GM10248 (cell line): ENCODE measurements around the gene ARHGDIA.

Source experiments
- CTCF ChIA-PET: fragments of 300-600 bp; sonication (Branson Sonifier 250); formaldehyde crosslinking; extraction: SDS; loops from one replicate; lab custom pipeline; 2021; ENCODE audit warnings: antibody characterized with exemption; lab: Yijun Ruan, JAX
- POLR2A ChIA-PET: fragments of 350-650 bp; sonication (Branson Sonifier 250); formaldehyde crosslinking; extraction: SDS; loops from one replicate; lab custom pipeline; 2020; ENCODE audit warnings: antibody characterized with exemption; lab: Yijun Ruan, JAX
- DNase-seq: peaks from one replicate; pipeline ENCODE4 v3.0.0; 2012; ENCODE audit errors: extremely low spot score
- CTCF ChIP-seq: IDR thresholded peaks from 2 replicates; pipeline ENCODE4 v1.5.1; 2012; ENCODE audit warnings: mild to moderate bottlenecking, low read depth; ENCODE audit errors: extremely low read depth, missing control alignments, control extremely low read depth

Gene ARHGDIA

GRCh38 chr17:81884520-81884919, 13.4 kb upstream of the ARHGDIA start:
- no peak for TF ChIP-seq CTCF
- no peak for DNase-seq
- ChIA-PET POLR2A (interaction anchor here (1.0 to 1.2 kb wide), 2 partner anchors 10 to 18 kb away, joined by 3 to 5 read pairs; no protein-coding TSS in a partner anchor), CTCF (interaction anchor here (1.0 to 1.1 kb wide), 2 partner anchors 11 to 13 kb away, joined by 3 to 4 read pairs; no protein-coding TSS in a partner anchor)

- no peak for DNase-seq
- ChIA-PET CTCF (interaction anchor here (0.9 to 1.8 kb wide), 4 partner anchors 8 to 49 kb away, joined by 3 to 5 read pairs (median 4); partner anchors contain the start of gene MAFG), POLR2A (interaction anchor here (0.6 kb wide), 1 partner anchor 23 kb away, joined by 3 read pairs; the partner anchor contains the start of gene NPB)
- TF ChIP-seq CTCF: no peak
Observed at GRCh38 chr17:81879121-81879520, 8.0 kb upstream of the ARHGDIA start.

- no peak for DNase-seq
- POLR2A ChIA-PET: interaction anchor here (0.6 kb wide), 1 partner anchor 153 kb away, joined by 6 read pairs; no protein-coding TSS in a partner anchor
- CTCF ChIA-PET: interaction anchor here (1.0 kb wide), 1 partner anchor 8 kb away, joined by 3 read pairs; no protein-coding TSS in a partner anchor
- TF ChIP-seq CTCF: no peak
Observed at GRCh38 chr17:81878294-81878693, 7.2 kb upstream of the ARHGDIA start.

GRCh38 chr17:81877569-81877968, 6.4 kb upstream of the ARHGDIA start:
- TF ChIP-seq CTCF: no peak
- POLR2A ChIA-PET: no interaction called here
- CTCF ChIA-PET: no interaction called here
- no peak for DNase-seq

GRCh38 chr17:81871387-81872230, 472 bp upstream of the ARHGDIA start:
- ChIA-PET POLR2A (interaction anchor here (0.7 kb wide), 3 partner anchors 11 to 111 kb away, joined by 6 to 8 read pairs (median 8); no protein-coding TSS in a partner anchor), CTCF (interaction anchor here (0.9 to 2.0 kb wide), 2 partner anchors 9 to 18 kb away, joined by 3 to 5 read pairs; no protein-coding TSS in a partner anchor)
- peak; percentile 30 for TF ChIP-seq CTCF
- peak; percentile 99 for DNase-seq
